Measurements from ENCODE around the gene CFAP61. TPM values are rescaled to one million over a fixed set of nuclear protein-coding genes. Genes with fewer than 3 reads are reported as not detected.

The CFAP61 gene
- total RNA-seq, 4 donors from 2014 or later = 0.18 to 0.80 (median 0.57) TPM

DNA sequence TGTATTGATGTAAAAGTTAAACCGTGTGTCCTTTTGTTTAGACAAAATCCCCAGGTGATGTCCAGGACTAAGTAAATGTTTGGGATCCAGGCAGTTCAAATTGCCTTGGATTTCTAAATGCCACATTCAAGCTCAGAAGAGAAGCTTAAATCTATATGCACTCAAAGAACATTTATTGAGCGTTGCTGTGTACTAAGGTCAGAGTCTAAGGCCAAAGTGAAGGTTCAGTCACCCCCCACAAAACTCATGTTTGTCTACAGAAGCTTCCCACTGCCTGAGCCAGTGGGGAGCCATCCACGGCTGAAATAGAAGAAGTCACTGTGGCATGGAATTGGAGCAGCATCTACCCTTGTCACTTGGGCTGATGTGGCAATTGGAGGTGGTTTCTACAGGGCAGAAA is 244.8 kb downstream of the CFAP61 start:
- Histone ChIP-seq H3K27me3 (no peaks in the 10 kb centered on the region), H3K36me3 (no peaks in the 10 kb centered on the region), H3K4me1 (no peaks in the 10 kb centered on the region), H3K9me3 (no peaks in the 10 kb centered on the region), H3K27ac (no peak overlapping the region), H3K4me3 (no peak overlapping the region)
- no peak for DNase-seq (ENCODE audit: low spot score in 2 of 2)
- TF ChIP-seq POLR2A (IDR thresholded peaks at IDR 0.05) (no peak), POLR2AphosphoS5 (IDR thresholded peaks at IDR 0.05) (no peak), EP300 (IDR thresholded peaks at IDR 0.05) (no peak)
- TF ChIP-seq, protein P1, sequence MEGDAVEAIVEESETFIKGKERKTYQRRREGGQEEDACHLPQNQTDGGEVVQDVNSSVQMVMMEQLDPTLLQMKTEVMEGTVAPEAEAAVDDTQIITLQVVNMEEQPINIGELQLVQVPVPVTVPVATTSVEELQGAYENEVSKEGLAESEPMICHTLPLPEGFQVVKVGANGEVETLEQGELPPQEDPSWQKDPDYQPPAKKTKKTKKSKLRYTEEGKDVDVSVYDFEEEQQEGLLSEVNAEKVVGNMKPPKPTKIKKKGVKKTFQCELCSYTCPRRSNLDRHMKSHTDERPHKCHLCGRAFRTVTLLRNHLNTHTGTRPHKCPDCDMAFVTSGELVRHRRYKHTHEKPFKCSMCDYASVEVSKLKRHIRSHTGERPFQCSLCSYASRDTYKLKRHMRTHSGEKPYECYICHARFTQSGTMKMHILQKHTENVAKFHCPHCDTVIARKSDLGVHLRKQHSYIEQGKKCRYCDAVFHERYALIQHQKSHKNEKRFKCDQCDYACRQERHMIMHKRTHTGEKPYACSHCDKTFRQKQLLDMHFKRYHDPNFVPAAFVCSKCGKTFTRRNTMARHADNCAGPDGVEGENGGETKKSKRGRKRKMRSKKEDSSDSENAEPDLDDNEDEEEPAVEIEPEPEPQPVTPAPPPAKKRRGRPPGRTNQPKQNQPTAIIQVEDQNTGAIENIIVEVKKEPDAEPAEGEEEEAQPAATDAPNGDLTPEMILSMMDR (IDR thresholded peaks at IDR 0.05) = no peak
- WGBS = 82% methylated on average over 3 of the region's 3 CpGs

DNA sequence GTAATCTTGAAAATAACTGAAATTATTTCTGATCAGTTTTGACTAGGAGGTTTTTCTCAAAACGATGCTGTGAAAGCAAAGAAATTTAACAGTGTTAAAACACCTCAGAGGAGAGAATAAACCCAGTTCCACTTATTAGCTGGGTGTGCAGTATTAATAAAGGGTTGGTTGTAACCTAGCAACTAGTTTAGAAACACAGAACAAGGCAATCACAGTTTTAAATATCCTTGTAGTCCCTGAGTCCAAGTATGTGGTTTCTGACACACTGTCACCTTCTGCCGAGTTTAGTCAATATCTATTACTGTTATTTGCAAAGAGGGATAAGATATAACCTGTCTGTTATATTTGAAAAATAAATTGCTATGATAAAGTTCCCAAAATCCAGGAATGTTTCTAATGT is 245.4 kb downstream of the CFAP61 start:
- Histone ChIP-seq H3K9me3 (no peaks in the 10 kb centered on the region), H3K4me1 (no peaks in the 10 kb centered on the region), H3K27me3 (no peaks in the 10 kb centered on the region), H3K4me3 (no peak overlapping the region), H3K36me3 (no peaks in the 10 kb centered on the region), H3K27ac (no peak overlapping the region)
- WGBS = 76% methylated on average over 2 of the region's 2 CpGs
- DNase-seq (ENCODE audit: low spot score in 2 of 2) = no peak
- TF ChIP-seq EP300 (IDR thresholded peaks at IDR 0.05) (no peak), POLR2AphosphoS5 (IDR thresholded peaks at IDR 0.05) (no peak), POLR2A (IDR thresholded peaks at IDR 0.05) (no peak)
- TF ChIP-seq, protein P1 (IDR thresholded peaks at IDR 0.05) = no peak

DNA sequence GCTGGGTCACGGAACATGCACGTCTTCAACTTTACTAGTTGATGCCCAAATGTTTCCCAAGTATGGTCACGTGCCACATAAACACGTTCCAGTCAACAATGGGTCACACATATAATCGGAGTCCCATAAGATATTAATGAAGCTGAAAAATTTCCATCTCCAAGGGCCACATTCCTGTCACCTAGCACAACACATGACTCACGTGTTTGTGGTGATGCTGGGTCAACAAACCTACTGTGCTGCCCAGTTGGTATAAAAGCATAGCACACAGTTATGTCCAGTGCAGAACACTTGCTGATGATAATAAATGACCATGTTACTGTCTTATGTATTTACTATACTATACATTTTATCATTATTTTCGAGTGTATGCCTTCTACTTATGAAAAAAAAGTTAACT is 247.6 kb downstream of the CFAP61 start:
- TF ChIP-seq EP300 (IDR thresholded peaks at IDR 0.05) (no peak), POLR2AphosphoS5 (IDR thresholded peaks at IDR 0.05) (no peak), POLR2A (IDR thresholded peaks at IDR 0.05) (no peak)
- TF ChIP-seq, protein P1 (IDR thresholded peaks at IDR 0.05) = no peak
- Histone ChIP-seq H3K4me3 (no peak overlapping the region), H3K9me3 (no peaks in the 10 kb centered on the region), H3K4me1 (no peaks in the 10 kb centered on the region), H3K27ac (no peak overlapping the region), H3K36me3 (no peaks in the 10 kb centered on the region), H3K27me3 (no peaks in the 10 kb centered on the region)
- WGBS = 73% methylated on average over 7 of the region's 7 CpGs
- DNase-seq (ENCODE audit: low spot score in 2 of 2) = no peak

DNA sequence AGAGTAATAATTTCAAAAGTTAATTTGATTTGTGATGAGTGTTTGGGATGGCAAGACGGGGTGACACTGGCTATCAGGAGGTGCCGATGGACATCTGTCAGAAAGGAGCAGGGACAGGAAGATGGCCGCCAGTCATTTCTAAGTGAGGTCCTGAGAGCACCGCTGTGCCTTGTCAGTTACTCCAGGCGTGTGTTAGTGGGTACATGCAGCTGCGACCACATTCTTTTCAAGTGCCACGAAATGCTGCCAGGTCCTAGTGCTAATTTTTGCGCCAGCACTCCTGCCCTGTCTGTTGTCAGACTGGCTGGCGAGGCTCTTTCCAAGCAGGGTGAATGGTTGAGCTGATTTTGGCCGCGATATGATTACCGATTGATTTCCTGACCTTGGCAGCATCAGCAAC is 251.0 kb downstream of the CFAP61 start:
- 91% methylated on average over 12 of the region's 12 CpGs for WGBS
- DNase-seq (ENCODE audit: low spot score in 2 of 2) = no peak
- Histone ChIP-seq H3K27me3 (no peaks in the 10 kb centered on the region), H3K27ac (no peak overlapping the region), H3K4me3 (no peak overlapping the region), H3K36me3 (no peaks in the 10 kb centered on the region), H3K4me1 (no peaks in the 10 kb centered on the region), H3K9me3 (no peaks in the 10 kb centered on the region)
- no peak for TF ChIP-seq POLR2AphosphoS5 (IDR thresholded peaks at IDR 0.05)
- TF ChIP-seq EP300 (IDR thresholded peaks at IDR 0.05) = no peak
- TF ChIP-seq, protein P1 (IDR thresholded peaks at IDR 0.05) = no peak
- no peak for TF ChIP-seq POLR2A (IDR thresholded peaks at IDR 0.05)

DNA sequence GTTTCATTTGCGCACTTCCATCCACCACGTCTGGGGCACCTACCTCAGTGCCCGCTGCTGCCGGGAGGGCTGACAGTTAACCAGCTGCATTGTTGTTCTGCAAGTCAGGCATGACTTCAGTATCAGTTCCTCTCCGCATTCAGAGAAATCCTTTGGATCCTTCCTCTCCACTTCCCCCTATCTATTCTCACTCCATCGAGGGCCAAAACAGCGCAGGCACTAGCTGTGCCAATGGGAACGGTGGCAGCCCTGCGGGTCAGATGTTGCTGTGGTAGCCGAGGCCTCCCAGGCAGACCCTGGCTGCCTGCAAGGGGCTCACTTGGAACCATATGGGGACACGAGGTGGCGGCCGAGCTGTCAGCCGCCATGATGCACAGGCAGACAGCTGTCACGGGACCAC is 251.4 kb downstream of the CFAP61 start:
- WGBS = 84% methylated on average over 15 of the region's 15 CpGs
- H3K4me3 ChIP-seq = no peak overlapping the region
- no peaks in the 10 kb centered on the region for H3K36me3 ChIP-seq
- TF ChIP-seq EP300 (IDR thresholded peaks at IDR 0.05) (no peak), POLR2A (IDR thresholded peaks at IDR 0.05) (no peak), POLR2AphosphoS5 (IDR thresholded peaks at IDR 0.05) (no peak)
- TF ChIP-seq, protein P1 (IDR thresholded peaks at IDR 0.05) = no peak
- DNase-seq (ENCODE audit: low spot score in 2 of 2) = no peak
- no peaks in the 10 kb centered on the region for H3K27me3 ChIP-seq
- H3K9me3 ChIP-seq = no peaks in the 10 kb centered on the region
- no peak overlapping the region for H3K27ac ChIP-seq
- H3K4me1 ChIP-seq = no peaks in the 10 kb centered on the region

Data from suprapubic skin (tissue), 4 donors.